M059J (cell line): Measurements from ENCODE around the gene KRTAP4-5. TPM values are rescaled to one million over a fixed set of nuclear protein-coding genes. Genes with fewer than 3 reads are reported as not detected.
A peak's percentile ranks its signal among the peaks of the same experiment; 100 is the strongest.
"Not testable (repeated sequence)": the region's sequence is repeated elsewhere in the genome, so short reads cannot be mapped to it uniquely, and the experiment has no call there.

Experiments used
- DNase-seq: peaks from one replicate; pipeline ENCODE4 v3.0.0-alpha.2; 2012; ENCODE audit warnings: low read depth
- total RNA-seq: library from RNA; depleted of rRNA; stranded (reverse); fragments of >200 nt; shearing (Covaris generic); gene quantifications from 2 replicates; pipeline ENCODE4 v1.2.3, GENCODE V29; 2014; rRNA removed

KRTAP4-5 gene
- not detected in 2 replicates for total RNA-seq

- DNase-seq: no peak
Observed at GRCh38 chr17:41149652-41149985, at the start of gene KRTAP4-5. KRTAP4-5 (minus strand) TSS chr17:41149825; CDS start chr17:41149767, 58 bp downstream.

- DNase-seq: no peak
Observed at GRCh38 chr17:41196068-41196467, 46.4 kb upstream of the KRTAP4-5 start.

- no peak for DNase-seq
Observed at GRCh38 chr17:41190328-41190727, 40.7 kb upstream of the KRTAP4-5 start.

GRCh38 chr17:41189837-41190318, 40.3 kb upstream of the KRTAP4-5 start, which contains the start of gene KRTAP9-1:
KRTAP9-1 (plus strand) TSS chr17:41189887; CDS start chr17:41189887, 0 bp downstream.
- DNase-seq: not testable (repeated sequence)

- no peak for DNase-seq
Observed at GRCh38 chr17:41186872-41187271, 37.2 kb upstream of the KRTAP4-5 start.

GRCh38 chr17:41185001-41185400, 35.4 kb upstream of the KRTAP4-5 start:
- peak; percentile 9 for DNase-seq

- no peak for DNase-seq
Observed at GRCh38 chr17:41184480-41184961, 34.9 kb upstream of the KRTAP4-5 start, which contains the start of gene KRTAP4-1. KRTAP4-1 (minus strand) TSS chr17:41184911; CDS start chr17:41184854, 57 bp downstream.

- peak; percentile 34 for DNase-seq
Observed at GRCh38 chr17:41178843-41179616, 29.4 kb upstream of the KRTAP4-5 start.

- DNase-seq: peak; percentile 48
Observed at GRCh38 chr17:41178341-41178740, 28.7 kb upstream of the KRTAP4-5 start.

GRCh38 chr17:41177727-41178271, 28.2 kb upstream of the KRTAP4-5 start, which contains the start of gene KRTAP4-2:
KRTAP4-2 (minus strand) TSS chr17:41178221; CDS start chr17:41178164, 57 bp downstream.
- DNase-seq: no peak

GRCh38 chr17:41176744-41177387, 27.2 kb upstream of the KRTAP4-5 start:
- DNase-seq: no peak

- DNase-seq: no peak
Observed at GRCh38 chr17:41171886-41172285, 22.3 kb upstream of the KRTAP4-5 start.

GRCh38 chr17:41168121-41168520, 18.5 kb upstream of the KRTAP4-5 start, which contains the start of gene KRTAP4-3:
KRTAP4-3 (minus strand) TSS chr17:41168221; CDS start chr17:41168172, 49 bp downstream.
- no peak for DNase-seq

GRCh38 chr17:41167561-41167960, 17.9 kb upstream of the KRTAP4-5 start:
- no peak for DNase-seq

- peak; percentile 50 for DNase-seq
Observed at GRCh38 chr17:41163828-41164227, 14.2 kb upstream of the KRTAP4-5 start.

GRCh38 chr17:41160648-41161047, 11.0 kb upstream of the KRTAP4-5 start, which contains the start of gene KRTAP4-4:
KRTAP4-4 (minus strand) TSS chr17:41160748; CDS start chr17:41160691, 57 bp downstream.
- DNase-seq: no peak

GRCh38 chr17:41160190-41160589, 10.6 kb upstream of the KRTAP4-5 start:
- DNase-seq: not testable (repeated sequence)

- no peak for DNase-seq
Observed at GRCh38 chr17:41153856-41154255, 4.2 kb upstream of the KRTAP4-5 start.

- no peak for DNase-seq
Observed at GRCh38 chr17:41151525-41151924, 1.9 kb upstream of the KRTAP4-5 start.

GRCh38 chr17:41150026-41150425, 401 bp upstream of the KRTAP4-5 start:
- no peak for DNase-seq

GRCh38 chr17:41148971-41149651, 514 bp downstream of the KRTAP4-5 start:
- DNase-seq: not testable (repeated sequence)
